IPS-NIHi7 (cell line): ENCODE data around the gene OBP2B.
A peak's percentile ranks its signal among the peaks of the same experiment; 100 is the strongest.
"Not testable (repeated sequence)": the region's sequence is repeated elsewhere in the genome, so short reads cannot be mapped to it uniquely, and the experiment has no call there.

Experiments used
- DNase-seq: peaks from one replicate; pipeline ENCODE4 v3.0.0; 2012; ENCODE audit warnings: mixed read lengths; ENCODE audit errors: extremely low spot score

The OBP2B gene

GRCh38 chr9:133238851-133239532, 29.9 kb upstream of the OBP2B start:
- peak; percentile 98 for DNase-seq

GRCh38 chr9:133238272-133238850, 29.3 kb upstream of the OBP2B start:
- DNase-seq, result peak; percentile 100

GRCh38 chr9:133237035-133237731, 28.1 kb upstream of the OBP2B start:
- no peak for DNase-seq

- DNase-seq, result not testable (repeated sequence)
These were observed 27.4 kb upstream of the OBP2B start for GRCh38 chr9:133236291-133237034.

- DNase-seq, result no peak
These were observed 26.6 kb upstream of the OBP2B start for GRCh38 chr9:133235549-133236222.

- DNase-seq, result no peak
These were observed 25.7 kb upstream of the OBP2B start for GRCh38 chr9:133234577-133235322.

GRCh38 chr9:133233681-133234432, 24.8 kb upstream of the OBP2B start:
- DNase-seq, result no peak

- DNase-seq, result not testable (repeated sequence)
These were observed 23.0 kb upstream of the OBP2B start for GRCh38 chr9:133231934-133232568.

GRCh38 chr9:133230514-133230913, 21.5 kb upstream of the OBP2B start:
- not testable (repeated sequence) for DNase-seq

GRCh38 chr9:133230093-133230492, 21.0 kb upstream of the OBP2B start:
- DNase-seq, result no peak

- not testable (repeated sequence) for DNase-seq
These were observed 19.6 kb upstream of the OBP2B start for GRCh38 chr9:133228474-133229193.

- not testable (repeated sequence) for DNase-seq
These were observed 18.9 kb upstream of the OBP2B start for GRCh38 chr9:133227996-133228395.

GRCh38 chr9:133227242-133227860, 18.3 kb upstream of the OBP2B start:
- DNase-seq, result no peak

GRCh38 chr9:133226219-133227171, 17.4 kb upstream of the OBP2B start:
- no peak for DNase-seq

GRCh38 chr9:133225171-133226011, 16.3 kb upstream of the OBP2B start:
- DNase-seq, result no peak

- DNase-seq, result no peak
These were observed 15.7 kb upstream of the OBP2B start for GRCh38 chr9:133224762-133225161.
